Ovary (tissue), 9 donors: Measurements from ENCODE around the gene SLC7A10. TPM values are rescaled to one million over a fixed set of nuclear protein-coding genes. Genes with fewer than 3 reads are reported as not detected.
"Not testable (repeated sequence)": the region's sequence is repeated elsewhere in the genome, so short reads cannot be mapped to it uniquely, and the experiment has no call there.

ENCODE experiments used
- DNase-seq, 5 donors: peaks; one replicate each; pipeline ENCODE4 v3.0.0-alpha.2; 2019 to 2020
- H3K27ac ChIP-seq, 2 donors: fragments of 200-600 bp; one replicate each; pipeline versions ENCODE4 v1.5.1 to v1.8.0; 2019 to 2022
- H3K27me3 ChIP-seq: fragments of 200-600 bp; one replicate; pipeline ENCODE4 v1.8.0; 2022
- H3K36me3 ChIP-seq: fragments of 200-600 bp; sonication (generic); one replicate; pipeline ENCODE4 v1.5.1; 2019
- H3K4me1 ChIP-seq: one replicate; pipeline ENCODE4 v1.8.1; 2013; ENCODE audit warnings: mild to moderate bottlenecking, moderate library complexity; ENCODE audit not compliant: insufficient read depth
- H3K4me3 ChIP-seq: fragments of 200-600 bp; sonication (generic); one replicate; pipeline ENCODE4 v1.5.1; 2017
- H3K9me3 ChIP-seq, 2 donors: fragments of 200-600 bp in 1 of 2; sonication (generic) in 1 of 2; one replicate each; pipeline versions ENCODE4 v1.5.1 to v1.8.1; 2013 to 2019; ENCODE audit warnings: mild to moderate bottlenecking in 1 of 2, moderate library complexity in 1 of 2
- CTCF ChIP-seq, 3 donors: fragments of 450-650 bp in 2 of 3; fragments of 200-600 bp in 1 of 3; IDR thresholded peaks; one replicate each; pipeline versions ENCODE4 v1.5.1 to v1.8.0; 2016 to 2022; ENCODE audit warnings: antibody characterized with exemption in 3 of 3, mild to moderate bottlenecking in 1 of 3
- EP300 ChIP-seq: sonication (generic); formaldehyde crosslinking; IDR thresholded peaks from one replicate; pipeline ENCODE4 v1.6.1; 2017; ENCODE audit warnings: antibody characterized with exemption
- POLR2A ChIP-seq: fragments of 450-650 bp; IDR thresholded peaks from one replicate; pipeline ENCODE4 v1.6.1; 2017; ENCODE audit warnings: antibody characterized with exemption, mild to moderate bottlenecking, moderate library complexity
- WGBS, 3 donors: extraction: QIAGEN DNeasy Blood & Tissue Kit in 1 of 3; methylation state at CpG; one replicate each; pipeline versions ENCODE4 v1.1.5 to v1.1.7; 2013 to 2017; 5-methylcytosine and 5-hydroxymethylcytosine counted together
- intact Hi-C, 4 donors: fragments of 100-400 bp; cut with DNase I; formaldehyde crosslinking; loops; one replicate each; pipeline versions ENCODE4 v1.11.0 to v1.15.1; 2022 to 2023
- polyA plus RNA-seq, 2 donors: library from polyadenylated mRNA; stranded (reverse); fragments of 200-250 nt in 1 of 2; fragments of 350-450 nt in 1 of 2; fragmentation: Illumina TruSeq in 1 of 2; extraction: RNeasy Lipid Tissue Mini Kit (QIAGEN cat#74804) in 1 of 2; gene quantifications; one replicate each; pipeline ENCODE4 v1.2.3, GENCODE V29; 2013 to 2014
- total RNA-seq, 7 donors: library from RNA; depleted of rRNA in 2 of 7; stranded (reverse); fragments of >200 nt in 2 of 7; fragmentation: NEBNext Ultra II Directional in 3 of 7; extraction: Animal tissue kit (Norgen Biotek cat#: 25700) in 3 of 7; gene quantifications; one replicate each; pipeline versions ENCODE4 v1.1.0 to v1.2.4, GENCODE V29; 2016 to 2023
- donor health status: DM: no; HTN: no; CAD: no; lungs with moderate emphysema.
- donor health status: DM: no; HTN: no; CAD: no.
- donor health status: Bipolar disorder and iron deficiency.
- donor health status: DM: yes; HTN: yes; CAD: no.
- donor health status: DM: no; HTN: no; CAD: no.
- donor health status: DM: yes; HTN: yes; CAD: no.

The SLC7A10 gene
- total and polyA plus RNA-seq, 9 donors = not detected

DNA sequence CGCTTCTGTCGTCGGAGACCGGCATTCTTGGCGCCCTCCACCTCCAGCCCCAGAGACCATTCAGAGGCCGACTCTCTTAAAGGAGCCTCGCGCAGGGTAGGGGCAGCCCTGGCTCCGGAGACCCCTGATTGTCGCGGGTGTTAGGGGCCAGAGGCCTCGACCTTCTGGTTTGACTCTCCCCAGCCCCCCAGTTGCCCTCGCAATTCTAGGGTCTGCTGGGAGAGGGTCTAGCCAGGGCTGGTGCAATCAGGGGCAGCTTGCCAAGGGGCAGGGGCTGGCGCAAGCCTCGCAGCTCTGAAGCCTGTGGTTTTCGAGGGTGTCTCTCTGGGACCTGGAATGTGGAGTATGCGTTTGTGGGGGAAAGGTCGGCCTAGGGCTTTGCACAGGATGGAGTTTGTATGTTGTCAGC is 1.6 kb upstream of the SLC7A10 start:
- intact Hi-C loops = no loop called here
- H3K27me3 ChIP-seq = peaks cover 2% of the 10 kb centered on the region

DNA sequence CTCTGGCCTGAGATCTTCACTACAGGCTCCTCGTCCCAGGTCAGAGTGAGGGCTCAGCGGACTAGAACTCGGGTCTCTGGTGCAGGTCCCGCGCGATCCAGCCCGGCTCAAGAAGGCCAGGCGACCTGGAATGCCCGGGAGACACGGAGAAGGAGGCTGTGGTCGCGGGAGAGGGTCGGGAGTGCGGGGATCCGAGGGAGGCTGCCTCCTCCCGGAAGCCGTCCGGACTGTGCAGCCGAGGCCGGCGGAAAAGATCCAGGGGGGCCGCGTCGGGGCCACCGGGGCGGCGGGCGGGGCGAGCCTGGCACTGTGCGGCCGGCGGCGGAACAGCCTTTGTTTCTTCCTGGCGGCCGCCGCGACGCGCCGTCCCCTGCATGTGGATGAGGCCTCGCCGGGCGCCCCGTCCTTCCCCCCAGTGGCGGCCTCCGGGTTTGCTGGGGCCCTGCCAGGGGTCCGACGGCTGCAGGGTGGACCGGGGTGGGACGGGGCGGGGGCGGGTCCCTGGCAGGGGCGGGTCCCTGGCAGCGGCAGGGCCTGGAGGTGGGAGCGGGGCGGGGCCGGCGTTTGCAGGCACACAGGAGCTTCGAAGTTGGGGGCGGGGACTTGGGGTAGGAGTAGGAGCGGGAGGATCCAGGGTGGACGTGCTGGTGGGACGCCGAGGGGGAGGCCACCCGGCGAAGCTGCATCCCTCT is 1.0 kb upstream of the SLC7A10 start:
- Histone ChIP-seq H3K9me3 (peaks cover 0 to 8% of the 10 kb centered on the region in 2 donors), H3K27me3 (peaks cover 2% of the 10 kb centered on the region)
- 2 to 4% (median 2%) methylated on average over 56 to 66 of the region's 66 CpGs for WGBS, 3 donors

More for the DNA sequence above, 1.6 kb upstream of the SLC7A10 start:
- TF ChIP-seq CTCF (IDR thresholded peaks at IDR 0.05) (no peak), POLR2A (no peak), EP300 (no peak)
- no peak for DNase-seq
- Histone ChIP-seq H3K4me3 (no peak overlapping the region), H3K27ac (no peak overlapping the region), H3K9me3 (peaks cover 0 to 8% of the 10 kb centered on the region in 2 donors), H3K4me1 (no peaks in the 10 kb centered on the region), H3K36me3 (no peaks in the 10 kb centered on the region)
- WGBS, 3 donors = 22 to 24% (median 23%) methylated on average over 16 to 18 of the region's 18 CpGs

DNA sequence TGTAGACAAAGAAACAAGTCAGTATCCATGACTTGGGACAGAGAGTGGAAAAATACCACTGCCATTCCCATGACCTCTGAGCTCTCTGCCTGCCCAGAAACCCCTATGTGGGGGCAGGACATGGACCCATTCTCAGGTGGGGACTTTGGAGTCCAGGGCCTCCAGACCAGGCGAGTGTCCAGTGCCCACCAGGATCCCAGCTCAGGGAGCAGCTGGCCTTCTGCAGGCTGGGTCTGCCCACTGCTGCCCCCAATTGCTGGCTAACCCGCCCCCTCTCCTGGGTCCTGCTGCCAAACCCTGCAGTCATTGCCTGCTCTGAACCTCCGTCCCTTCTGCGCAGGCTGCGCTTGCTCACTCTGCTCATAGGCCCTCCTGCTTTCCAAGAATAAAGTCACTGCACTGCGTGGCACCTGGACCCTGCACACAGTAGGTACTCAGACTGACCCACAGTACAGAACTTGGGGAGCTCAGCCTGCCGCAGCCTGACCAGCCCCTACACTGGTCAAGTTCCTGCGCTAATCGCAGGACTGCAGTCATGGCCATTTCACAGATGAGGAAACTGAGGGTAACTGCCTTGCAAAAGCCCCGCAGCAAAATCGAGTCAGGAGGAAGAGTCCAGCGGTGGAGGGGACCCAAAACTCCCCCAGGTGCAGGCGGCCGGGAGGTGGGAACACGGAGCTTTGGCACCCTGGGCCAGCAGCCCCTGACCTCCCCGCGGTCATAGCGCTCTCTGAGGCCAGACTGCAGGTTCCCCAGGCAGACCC is 774 bp downstream of the SLC7A10 start:
- Histone ChIP-seq H3K4me3 (no peak overlapping the region), H3K9me3 (peaks cover 0 to 8% of the 10 kb centered on the region in 2 donors), H3K4me1 (no peaks in the 10 kb centered on the region), H3K27me3 (peaks cover 2% of the 10 kb centered on the region), H3K27ac (no peak overlapping the region), H3K36me3 (no peaks in the 10 kb centered on the region)
- TF ChIP-seq EP300 = no peak
- intact Hi-C loops = no loop called here
- DNase-seq = no peak
- WGBS, 3 donors = 46 to 50% (median 47%) methylated on average over 18 of the region's 18 CpGs

More for the DNA sequence above, 1.0 kb upstream of the SLC7A10 start:
- Histone ChIP-seq H3K36me3 (no peaks in the 10 kb centered on the region), H3K4me1 (no peaks in the 10 kb centered on the region), H3K27ac (no peak overlapping the region), H3K4me3 (no peak overlapping the region)
- intact Hi-C loops = no loop called here
- DNase-seq = no peak
- no peak for TF ChIP-seq POLR2A
- no peak for TF ChIP-seq CTCF (IDR thresholded peaks at IDR 0.05)
- no peak for TF ChIP-seq EP300

DNA sequence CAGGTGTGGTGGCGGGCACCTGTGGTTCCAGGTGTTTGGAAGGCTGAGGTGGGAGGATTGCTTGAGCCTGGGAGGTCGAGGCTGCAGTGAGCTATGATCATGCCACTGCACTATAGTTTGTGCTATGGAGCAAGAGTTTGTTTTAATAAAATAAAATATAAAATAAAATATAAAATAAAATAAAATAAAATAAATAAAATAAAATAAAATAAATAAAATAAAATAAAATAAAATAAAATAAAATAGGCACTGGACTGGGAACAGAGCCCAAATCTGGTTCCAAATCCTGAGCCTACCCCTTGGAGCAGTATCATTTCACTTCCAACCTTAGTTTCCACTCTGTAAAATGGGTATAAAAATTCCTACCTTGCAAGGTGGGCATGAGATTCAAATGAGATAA is 3.4 kb downstream of the SLC7A10 start:
- H3K4me1 ChIP-seq, H3K36me3 ChIP-seq, H3K4me3 ChIP-seq, H3K27ac ChIP-seq, DNase-seq, intact Hi-C loops, H3K9me3 ChIP-seq, H3K27me3 ChIP-seq: not testable (repeated sequence)
- WGBS, 3 donors = 74 to 83% (median 83%) methylated on average over 2 of the region's 2 CpGs

- no peak for DNase-seq
- TF ChIP-seq EP300 (no peak), POLR2A (no peak), CTCF (IDR thresholded peaks at IDR 0.05) (no peak)
- H3K4me1 ChIP-seq = no peaks in the 10 kb centered on the region
- H3K36me3 ChIP-seq = no peaks in the 10 kb centered on the region
- peaks cover 2% of the 10 kb centered on the region for H3K27me3 ChIP-seq
- H3K9me3 ChIP-seq = no peaks in the 10 kb centered on the region
- no peak overlapping the region for H3K27ac ChIP-seq
- intact Hi-C loops = no loop called here
- 57 to 71% (median 68%) methylated on average over 6 of the region's 6 CpGs for WGBS, 3 donors
- H3K4me3 ChIP-seq = no peak overlapping the region
Observed at GRCh38 chr19:33221638-33222037, 4.0 kb downstream of the SLC7A10 start.
